IMR-90 (cell line): ENCODE results near the gene ADCK2.

ENCODE experiments used
- BHLHE40 ChIP-seq: fragments of 150-350 bp; IDR thresholded peaks from 2 replicates; pipeline ENCODE4 v1.6.1; 2016; ENCODE audit warnings: mild to moderate bottlenecking, low read depth, low read length
- CEBPB ChIP-seq: IDR thresholded peaks from 2 replicates; pipeline ENCODE4 v1.6.1; 2012; ENCODE audit warnings: low read depth, low read length, improper control_type of control experiment
- CHD1 ChIP-seq: IDR thresholded peaks from 2 replicates; pipeline ENCODE4 v1.6.1; 2012; ENCODE audit warnings: low read depth, low read length, improper control_type of control experiment
- MAFK ChIP-seq: IDR thresholded peaks from 2 replicates; pipeline ENCODE4 v1.6.1; 2012; ENCODE audit warnings: low read depth, low read length, improper control_type of control experiment
- MAZ ChIP-seq: IDR thresholded peaks from 2 replicates; pipeline ENCODE4 v1.6.1; 2012; ENCODE audit warnings: low read depth, mild to moderate bottlenecking, low read length, improper control_type of control experiment, moderate library complexity, borderline replicate concordance
- MXI1 ChIP-seq: IDR thresholded peaks from 2 replicates; pipeline ENCODE4 v1.6.1; 2012; ENCODE audit warnings: low read depth, mild to moderate bottlenecking, low read length, moderate library complexity, borderline replicate concordance
- NFE2L2 ChIP-seq: fragments of 150-350 bp; IDR thresholded peaks from 2 replicates; pipeline ENCODE4 v1.6.1; 2016; ENCODE audit warnings: low read depth, mild to moderate bottlenecking, low read length
- POLR2A ChIP-seq: IDR thresholded peaks from 2 replicates; pipeline ENCODE4 v1.6.1; 2012; ENCODE audit warnings: mild to moderate bottlenecking, low read depth, low read length
- RAD21 ChIP-seq: IDR thresholded peaks from 2 replicates; pipeline ENCODE4 v1.6.1; 2012; ENCODE audit warnings: low read length, improper control_type of control experiment
- RCOR1 ChIP-seq: IDR thresholded peaks from 2 replicates; pipeline ENCODE4 v1.6.1; 2012; ENCODE audit warnings: mild to moderate bottlenecking, low read length, improper control_type of control experiment; ENCODE audit not compliant: insufficient replicate concordance
- SMC3 ChIP-seq: fragments of 150-350 bp; IDR thresholded peaks from 2 replicates; pipeline ENCODE4 v1.6.1; 2016; ENCODE audit warnings: low read depth, mild to moderate bottlenecking, antibody characterized with exemption, low read length, moderate library complexity
- TF ChIP-seq, protein P1 (sequence below): conservative IDR thresholded peaks from 2 replicates; pipeline ENCODE4 v1.5.1; 2012; ENCODE audit warnings: mild to moderate bottlenecking, low read depth, low read length, improper control_type of control experiment

DNA sequence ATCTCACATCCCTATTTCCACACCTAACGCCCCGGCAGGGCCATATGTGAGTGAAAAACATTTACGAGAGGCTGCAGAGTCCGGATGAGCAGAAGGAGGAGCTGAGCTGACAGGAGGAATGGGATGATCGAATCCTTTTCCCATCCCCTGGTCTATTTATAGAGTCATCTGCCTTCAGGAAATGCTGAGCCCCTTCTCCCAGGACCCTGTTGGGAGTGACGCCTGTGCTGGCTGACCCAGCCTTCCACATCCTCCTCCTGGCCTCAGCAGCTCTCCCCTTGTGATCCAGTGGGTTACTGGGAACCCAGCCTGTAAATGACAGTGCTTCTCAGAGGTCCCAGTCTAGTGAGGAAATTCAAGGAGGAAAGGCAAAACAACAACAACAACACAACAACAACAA, 48.8 kb upstream of the ADCK2 start:
- TF ChIP-seq, protein P1, sequence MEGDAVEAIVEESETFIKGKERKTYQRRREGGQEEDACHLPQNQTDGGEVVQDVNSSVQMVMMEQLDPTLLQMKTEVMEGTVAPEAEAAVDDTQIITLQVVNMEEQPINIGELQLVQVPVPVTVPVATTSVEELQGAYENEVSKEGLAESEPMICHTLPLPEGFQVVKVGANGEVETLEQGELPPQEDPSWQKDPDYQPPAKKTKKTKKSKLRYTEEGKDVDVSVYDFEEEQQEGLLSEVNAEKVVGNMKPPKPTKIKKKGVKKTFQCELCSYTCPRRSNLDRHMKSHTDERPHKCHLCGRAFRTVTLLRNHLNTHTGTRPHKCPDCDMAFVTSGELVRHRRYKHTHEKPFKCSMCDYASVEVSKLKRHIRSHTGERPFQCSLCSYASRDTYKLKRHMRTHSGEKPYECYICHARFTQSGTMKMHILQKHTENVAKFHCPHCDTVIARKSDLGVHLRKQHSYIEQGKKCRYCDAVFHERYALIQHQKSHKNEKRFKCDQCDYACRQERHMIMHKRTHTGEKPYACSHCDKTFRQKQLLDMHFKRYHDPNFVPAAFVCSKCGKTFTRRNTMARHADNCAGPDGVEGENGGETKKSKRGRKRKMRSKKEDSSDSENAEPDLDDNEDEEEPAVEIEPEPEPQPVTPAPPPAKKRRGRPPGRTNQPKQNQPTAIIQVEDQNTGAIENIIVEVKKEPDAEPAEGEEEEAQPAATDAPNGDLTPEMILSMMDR, result no peak
- TF ChIP-seq MAFK (no peak), RAD21 (no peak), MAZ (no peak), NFE2L2 (no peak), SMC3 (no peak), POLR2A (no peak), MXI1 (no peak), RCOR1 (no peak), CEBPB (no peak), BHLHE40 (no peak), CHD1 (no peak)
